HCEC 1CT (cell line): ENCODE data around the gene ADAM19.
A peak's percentile ranks its signal among the peaks of the same experiment; 100 is the strongest.

Experiments
- DNase-seq: peaks from one replicate; pipeline ENCODE4 v3.0.0-alpha.2; 2017

ADAM19 gene

DNA sequence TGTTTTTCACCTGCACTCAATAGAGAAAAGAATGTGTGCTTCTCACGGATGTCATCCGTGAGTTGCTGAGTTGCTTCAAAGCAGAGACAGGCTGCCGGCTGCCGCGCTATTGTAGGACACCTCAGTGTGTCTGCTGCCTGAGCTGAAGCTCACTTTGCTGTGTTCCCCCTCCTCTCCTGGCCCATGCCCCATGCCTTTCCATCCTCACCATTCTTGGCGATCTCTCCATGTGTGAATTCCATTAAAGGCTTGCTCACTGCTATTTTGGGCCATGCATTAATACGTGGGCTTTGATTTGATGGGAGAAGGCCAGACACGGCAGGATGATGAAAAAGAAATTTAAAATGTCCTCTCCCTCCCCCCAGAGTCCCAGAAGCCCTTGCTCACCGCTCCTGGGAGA, 14.5 kb downstream of the ADAM19 start:
- no peak for DNase-seq

DNA sequence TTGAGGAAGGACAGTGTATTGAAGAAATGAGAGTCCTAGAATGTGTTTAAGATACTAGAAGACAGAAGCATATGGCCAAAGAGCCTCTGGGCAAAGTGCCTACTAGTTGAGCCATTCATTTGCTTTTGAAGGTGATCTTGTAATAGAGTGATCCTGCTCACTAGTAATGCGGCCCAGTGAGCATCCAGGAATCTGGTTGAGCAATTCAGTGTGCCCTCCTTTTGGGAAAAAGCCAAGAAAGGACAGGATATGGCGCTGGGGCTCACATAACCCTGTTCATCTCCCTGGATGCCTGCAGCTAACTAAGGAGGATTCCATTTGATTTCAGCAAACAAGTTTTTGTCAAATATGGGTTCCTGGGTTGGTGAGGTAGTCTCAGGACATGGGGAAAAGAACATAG, 16.3 kb downstream of the ADAM19 start:
- DNase-seq: peak; percentile 87

DNA sequence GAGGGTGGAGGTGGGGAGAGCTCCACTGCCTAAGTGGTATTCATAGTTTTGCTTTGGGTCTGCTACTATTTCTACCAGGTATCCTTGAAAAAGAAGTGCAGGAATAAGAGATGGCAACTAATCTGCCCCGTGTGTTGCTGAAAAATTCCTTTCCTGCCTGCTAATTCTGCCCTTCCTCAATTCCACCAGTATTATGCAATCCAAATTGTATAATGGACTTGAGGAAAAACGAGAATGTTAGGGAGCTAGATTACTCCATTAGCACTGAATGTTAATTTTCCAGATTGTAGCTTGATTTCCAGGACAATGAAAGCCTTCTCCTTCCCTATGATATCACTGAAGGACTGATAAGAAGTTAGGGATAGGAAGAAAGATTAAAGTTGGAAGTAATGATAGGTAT, 16.9 kb downstream of the ADAM19 start:
- DNase-seq: peak; percentile 55

DNA sequence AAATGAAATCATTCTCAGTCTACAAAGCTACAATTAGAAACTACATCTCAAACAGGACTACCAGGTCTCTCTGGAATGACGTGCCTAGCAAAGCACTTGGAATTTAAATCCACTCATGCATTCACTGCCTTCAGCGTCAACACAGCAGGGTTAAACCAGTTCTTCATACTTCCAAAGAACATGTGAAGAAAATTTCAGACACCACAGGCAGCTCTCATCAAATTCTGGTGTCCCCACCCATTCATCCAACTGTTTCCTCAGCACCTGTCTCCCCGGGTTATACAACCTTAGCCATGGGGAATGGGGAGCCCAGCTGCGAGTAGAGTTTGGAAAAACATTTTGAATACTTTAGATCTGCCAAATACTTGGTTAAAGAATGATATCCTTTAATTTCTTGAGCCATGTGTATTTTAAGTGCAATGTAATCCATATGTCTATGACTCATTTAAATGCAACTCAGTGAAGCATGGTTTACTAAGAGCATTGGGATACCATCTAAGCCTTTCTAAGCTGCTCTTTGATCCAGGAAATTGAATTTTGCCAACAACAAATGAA, 17.5 kb downstream of the ADAM19 start:
- DNase-seq: peak; percentile 94

DNA sequence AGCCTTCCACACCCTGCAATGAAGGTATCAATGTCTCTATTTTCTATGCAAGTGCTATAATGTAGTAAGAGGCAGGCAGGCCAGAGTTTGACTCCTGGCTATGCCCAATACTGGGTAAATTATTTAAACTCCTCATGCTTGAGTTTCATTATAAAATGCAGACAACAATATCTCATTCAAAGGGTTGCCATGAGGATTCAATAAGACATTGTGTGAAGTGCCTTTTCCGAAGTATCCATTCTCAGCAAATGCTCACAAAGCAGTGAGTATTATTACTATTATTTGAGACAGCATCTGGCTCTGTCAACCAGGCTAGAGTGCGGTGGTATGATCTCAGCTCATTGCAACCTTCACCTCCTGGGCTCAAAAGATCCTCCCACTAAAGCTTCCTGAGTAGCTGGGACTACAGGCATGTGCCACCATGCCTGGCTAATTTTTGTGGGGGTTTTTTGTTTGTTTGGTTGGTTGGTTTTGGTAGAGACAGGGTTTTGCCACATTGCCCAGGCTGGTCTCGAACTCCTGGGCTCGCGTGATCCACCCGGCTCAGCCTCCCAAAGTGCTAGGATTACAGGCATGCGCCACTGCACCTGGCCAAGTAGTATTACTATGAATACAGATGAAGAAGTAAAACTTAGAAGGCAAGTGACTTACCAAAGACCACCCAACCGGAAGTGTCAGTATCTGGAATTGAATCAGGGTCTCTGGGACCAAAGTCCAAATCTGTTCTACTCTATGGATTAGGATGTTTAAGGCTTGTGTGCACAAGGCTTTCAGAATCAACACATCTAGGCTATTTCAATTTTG, 18.8 kb downstream of the ADAM19 start:
- DNase-seq: no peak

DNA sequence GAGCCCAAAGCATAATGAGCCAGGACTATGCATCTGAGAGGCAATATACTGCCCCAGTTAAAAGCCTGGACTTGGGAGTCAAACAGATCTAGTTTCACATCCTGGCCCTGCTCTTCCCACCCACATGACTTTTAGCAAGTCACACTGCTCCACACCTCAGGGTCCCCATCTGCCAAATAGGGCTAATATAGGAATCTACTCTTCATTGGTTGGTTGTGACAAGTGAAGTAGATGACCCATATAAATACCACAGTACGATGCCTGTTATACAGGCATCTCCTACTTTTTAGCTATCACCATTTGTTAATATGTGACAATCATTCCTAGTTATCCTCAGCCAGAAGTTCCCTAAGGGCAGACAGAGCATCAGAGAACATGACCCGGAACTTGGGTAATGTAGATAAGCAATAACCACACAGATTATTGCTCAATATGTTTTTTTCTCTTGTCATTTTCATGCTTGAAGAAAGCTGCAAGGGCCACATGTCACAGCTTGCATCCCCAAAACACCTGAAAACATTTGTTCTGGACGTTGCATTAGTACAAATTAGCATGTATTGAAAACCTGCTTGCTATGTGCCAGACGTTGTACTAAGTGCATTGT, 20.4 kb downstream of the ADAM19 start:
- DNase-seq: no peak

DNA sequence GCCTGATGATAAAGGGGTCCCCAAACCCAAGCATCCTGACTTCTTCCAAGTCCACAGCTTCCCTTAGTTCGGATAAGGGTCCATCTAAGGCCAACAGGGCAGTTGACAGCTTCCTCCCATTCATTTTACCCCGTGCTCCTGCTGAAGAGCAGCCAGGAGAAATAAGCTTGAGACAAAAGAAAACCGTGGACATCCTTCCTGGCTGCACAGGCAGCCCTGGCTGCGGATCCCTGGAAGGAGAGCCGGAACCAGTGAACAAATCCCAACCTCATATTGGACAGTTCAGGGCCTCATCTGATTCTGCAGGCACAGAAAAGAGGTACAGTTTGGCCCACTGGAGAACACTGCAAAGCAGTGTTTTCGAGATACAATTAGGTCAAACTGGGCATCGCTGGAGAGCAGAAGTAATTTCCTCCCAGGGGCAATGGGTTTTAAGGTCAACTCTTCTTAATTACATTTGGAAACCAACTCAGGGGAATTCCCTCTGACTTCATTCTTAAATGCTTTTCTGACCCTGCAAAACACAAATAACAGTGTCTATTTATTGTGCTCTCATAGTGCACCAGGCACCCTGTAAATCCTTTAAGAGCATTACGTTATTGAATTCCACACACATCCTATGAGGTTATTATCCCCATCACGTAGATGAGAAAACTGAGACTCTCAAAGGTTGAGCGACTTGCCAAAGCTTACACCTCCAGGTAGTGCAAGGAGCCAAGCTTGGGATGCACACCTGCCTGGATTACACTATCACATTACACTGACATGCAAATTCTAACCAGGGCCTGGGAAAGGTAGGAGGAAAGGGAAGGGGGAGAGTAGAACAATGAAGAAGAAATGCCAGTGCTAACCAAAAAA, 21.2 kb downstream of the ADAM19 start:
- no peak for DNase-seq

DNA sequence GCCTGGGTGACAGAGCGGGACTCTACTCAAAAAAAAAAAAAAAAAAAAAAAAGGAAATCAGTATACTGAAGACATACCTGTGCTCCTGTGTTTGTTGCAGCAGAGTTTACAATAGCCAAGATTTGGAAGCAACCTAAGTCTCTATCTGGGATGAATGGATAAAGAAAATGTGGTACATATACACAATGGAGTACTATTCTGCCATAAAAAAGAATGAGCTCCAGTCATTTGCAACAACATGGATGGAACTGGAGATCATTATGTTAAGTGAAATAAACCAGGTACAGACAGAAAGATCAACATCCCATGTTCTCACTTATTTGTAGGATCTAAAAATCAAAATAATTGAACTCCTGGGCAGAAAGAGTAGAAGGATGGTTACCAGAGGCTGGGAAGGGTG, 22.9 kb downstream of the ADAM19 start:
- no peak for DNase-seq

DNA sequence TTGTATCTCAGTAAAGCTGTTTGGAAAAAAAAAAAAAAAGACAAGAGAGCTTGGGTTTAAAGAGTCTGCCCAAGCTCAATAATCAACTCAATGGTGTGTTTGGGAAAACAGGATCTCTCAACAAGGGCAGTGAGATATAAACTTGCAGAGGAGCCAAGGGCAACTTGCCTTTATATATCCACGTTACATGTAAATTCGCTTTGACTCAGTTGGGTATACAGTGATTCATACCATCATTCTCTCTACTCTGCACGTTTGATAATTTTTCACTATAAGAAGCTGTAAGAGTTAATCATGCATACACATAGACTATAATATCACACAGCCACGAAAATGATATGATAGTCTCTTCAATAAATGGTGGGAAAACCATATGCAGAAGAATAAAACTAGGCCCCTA, 24.9 kb downstream of the ADAM19 start:
- no peak for DNase-seq

DNA sequence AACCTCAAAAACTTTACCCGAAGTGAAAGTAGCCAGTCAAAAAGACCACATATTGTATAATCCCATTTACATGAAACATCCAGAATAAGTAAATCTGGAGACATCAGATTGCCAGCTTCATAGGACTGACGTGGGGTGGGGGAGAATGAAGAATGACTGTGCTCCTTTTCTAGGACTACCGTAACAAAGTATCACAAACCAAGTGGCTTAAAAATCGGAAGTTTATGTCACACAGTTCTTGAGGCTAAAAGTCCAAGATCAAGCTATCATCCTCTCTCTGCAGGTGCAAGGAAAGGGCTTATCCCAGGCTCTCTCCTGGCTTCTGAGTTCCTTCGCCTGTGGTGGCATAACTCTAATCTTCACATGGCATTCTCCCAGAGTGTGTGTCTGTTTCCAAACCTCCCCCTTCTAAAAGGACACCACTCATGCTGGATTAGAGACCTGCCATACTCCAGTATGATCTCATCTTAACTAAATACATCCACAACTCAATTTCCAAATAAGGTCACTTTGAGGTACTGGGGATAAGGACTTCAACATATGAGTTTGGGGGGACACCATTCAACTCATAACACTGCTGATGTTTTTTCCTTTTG, 25.5 kb downstream of the ADAM19 start:
- peak; percentile 76 for DNase-seq

DNA sequence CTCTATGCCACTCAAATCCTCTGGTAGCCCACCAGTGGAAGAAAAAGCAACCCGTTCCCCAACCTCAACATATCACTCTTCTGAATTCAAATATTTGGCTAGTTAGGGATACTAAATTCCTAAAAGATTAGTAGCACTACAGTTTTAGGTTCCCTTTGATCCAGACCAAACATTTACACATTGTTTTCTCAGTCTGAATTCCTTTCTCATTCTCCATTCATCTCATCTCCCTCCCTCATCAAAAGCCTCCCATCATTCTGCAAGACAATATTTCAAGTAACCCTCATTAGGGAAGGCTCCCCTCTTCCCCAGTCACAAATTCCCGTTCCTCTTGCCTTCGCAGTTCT, 26.3 kb downstream of the ADAM19 start:
- DNase-seq: peak; percentile 76

DNA sequence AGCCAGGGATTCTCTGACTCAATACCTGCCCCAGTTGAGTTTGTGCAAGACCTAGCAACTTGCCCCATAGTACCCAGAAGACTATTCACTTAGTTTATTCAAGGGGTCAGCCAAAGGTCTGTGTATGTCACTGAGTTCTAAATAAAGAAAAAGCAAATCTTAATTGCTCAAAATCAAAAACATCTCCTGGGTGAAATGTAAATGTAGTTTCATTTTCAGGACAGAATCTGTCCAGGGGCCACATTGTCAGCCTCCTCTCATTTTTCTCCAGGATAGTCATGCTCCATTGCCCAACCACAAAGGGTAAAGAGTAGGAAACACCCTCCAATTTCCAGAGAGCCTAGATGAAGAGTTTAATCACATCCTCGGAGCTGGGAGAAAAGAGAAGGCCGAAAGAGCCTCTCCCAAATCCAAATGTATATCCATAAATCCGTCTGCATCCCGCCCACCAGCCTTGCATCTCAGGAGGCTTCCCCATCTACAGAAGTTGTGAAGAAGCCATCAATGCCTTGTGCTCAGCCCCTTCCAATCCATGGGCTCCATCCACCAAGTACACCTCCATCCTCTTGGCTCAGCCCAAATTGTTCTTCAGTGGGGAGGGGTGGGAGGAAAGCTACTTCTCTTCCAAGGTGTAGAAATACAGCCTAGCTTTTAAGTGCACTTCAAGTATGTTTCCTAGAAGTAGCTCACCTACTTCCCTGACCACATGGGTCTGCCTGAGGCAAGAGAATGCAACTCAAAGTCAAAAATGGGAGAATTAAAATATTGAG, 26.9 kb downstream of the ADAM19 start:
- peak; percentile 91 for DNase-seq

DNA sequence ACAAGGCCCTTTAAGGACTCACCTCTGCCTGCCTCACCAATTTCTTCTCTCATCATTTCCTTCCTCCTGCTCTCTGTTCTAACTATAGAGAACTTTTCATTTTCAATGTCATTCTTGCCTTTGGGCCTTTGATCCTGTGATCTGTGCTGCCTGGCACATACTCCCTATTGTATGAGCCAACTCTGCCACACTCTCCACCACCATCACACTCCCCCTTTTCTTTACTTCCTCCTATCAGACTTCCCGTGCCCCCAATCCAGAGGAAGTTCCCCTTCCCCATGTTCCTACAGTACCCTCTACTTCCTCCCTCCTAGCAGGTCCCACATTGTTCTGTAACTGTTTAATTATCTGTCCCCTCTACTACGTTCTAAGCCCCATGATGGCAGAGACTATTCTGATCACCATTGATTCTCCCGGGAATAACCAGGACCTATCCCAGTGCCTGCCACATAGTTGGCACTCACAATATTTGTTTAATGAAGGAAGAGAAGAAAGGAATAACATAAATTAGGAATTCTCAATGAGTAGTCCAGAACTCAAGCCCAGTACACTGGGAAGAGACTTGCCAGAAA, 27.5 kb downstream of the ADAM19 start:
- no peak for DNase-seq

DNA sequence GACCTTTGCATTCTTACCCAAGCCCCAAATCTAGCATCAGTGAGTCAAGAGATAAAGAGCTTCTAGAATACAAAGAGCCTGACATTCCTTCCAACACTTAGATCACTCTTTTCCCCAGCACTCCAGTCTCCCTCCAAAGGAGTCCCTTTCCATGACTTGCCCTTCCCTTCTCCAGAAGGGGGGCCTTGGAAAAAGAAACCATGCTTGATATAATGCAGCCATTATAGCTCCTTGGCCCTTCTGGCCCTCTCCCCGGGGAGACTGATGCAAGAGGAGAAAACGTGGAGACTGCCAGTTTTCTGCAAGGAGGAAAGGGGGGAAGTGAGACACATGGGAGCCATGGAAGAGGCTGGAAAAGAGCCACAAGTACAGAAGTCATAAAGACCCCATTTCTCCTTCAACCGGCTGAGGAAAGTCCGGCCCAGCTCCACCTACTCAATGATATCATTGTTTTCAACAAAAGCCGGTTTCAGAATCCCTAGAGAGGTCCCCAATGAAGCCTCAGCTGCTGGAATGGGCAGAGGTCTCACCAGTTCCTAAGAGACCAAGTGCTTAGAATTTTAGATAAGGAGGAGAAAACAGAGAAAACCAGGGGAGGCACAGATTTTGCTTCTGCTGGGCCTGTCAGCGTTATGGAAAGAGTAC, 29.0 kb downstream of the ADAM19 start:
- DNase-seq: no peak

DNA sequence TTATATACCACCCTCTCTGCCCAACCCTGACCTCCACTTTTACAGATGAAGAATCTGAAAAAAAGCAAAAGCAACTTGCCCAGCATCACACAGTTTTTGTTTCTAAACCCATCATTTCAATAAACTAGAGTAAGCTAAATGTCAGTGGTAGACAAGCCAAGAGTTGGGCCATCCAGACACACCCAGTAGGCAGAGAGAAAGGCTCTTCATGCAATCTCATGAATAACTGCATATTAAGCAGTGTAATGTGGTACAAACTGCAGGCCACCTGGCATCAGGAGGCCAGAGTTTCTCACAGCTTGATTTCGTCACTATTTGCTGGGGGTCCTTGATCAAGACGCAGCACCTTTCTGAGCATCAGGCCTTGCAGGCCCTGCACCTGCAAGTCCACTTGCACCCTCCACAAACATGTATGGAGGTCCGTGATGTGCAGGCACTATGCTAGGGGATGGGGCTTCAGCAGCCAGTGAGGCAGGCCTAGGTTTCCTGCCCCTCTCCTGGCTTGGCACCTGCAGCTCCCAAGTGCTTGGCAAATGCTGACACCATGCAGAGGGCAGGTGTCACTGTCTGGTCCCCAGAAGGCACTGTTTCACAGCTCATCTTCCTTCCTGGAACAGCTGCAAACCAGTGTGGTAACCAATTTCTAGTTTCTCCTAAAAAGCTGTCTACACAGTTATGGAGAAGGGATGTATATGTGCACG, 29.8 kb downstream of the ADAM19 start:
- no peak for DNase-seq

DNA sequence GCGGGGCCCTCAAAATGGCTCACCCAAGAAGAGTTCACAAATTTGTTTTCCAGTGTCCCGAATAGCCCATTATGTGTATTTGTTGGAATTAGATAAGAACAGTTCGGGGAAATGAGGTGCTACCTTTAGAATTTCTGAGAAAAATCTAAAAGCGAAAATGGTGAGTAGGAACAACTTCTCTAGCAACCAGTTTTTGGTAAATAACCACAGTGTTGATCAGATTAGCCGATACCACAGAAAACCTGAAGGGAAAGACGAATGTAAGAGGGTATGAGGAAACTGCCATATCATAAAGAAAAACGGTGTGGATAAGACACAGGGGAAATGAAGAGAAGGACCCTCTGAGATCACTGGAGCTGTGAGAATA, 31.0 kb downstream of the ADAM19 start:
- DNase-seq: no peak

DNA sequence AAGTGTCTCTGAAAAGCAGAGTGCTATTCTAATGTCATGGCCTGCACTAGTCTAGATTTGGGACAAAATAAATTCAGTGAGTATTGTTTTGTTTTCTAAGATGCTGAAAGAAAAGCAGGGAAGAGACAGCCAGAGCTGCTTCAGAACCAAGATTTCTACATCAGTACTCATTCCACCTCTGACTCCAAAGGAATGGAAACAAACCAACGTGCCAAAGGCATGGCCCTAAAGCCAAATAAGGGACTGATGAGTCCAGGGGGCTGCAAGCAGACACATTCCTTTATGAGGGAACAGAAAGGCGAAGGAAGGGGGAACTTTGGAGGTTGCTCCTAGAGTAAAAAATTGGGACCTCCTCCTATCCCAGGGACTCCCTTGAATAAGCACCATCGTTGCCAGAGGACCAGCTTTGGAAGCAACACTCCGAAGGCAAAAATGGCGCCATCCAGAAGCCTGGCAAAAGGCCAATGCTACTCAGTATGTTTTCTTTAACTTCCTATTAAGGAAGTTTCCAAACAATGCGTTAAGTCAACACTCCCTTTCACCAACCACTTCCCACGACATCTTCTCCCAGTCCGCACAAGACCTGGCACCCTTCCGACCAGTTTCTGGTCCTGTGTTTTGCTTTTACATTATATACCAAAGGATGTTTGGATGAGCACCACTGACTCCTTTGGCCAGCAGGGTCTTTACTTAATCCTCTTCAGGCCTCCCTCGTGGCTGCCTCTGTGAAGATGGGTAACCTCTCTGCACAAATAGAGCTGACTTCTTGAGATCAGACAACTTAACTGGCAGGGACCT, 31.6 kb downstream of the ADAM19 start:
- DNase-seq: peak; percentile 46

DNA sequence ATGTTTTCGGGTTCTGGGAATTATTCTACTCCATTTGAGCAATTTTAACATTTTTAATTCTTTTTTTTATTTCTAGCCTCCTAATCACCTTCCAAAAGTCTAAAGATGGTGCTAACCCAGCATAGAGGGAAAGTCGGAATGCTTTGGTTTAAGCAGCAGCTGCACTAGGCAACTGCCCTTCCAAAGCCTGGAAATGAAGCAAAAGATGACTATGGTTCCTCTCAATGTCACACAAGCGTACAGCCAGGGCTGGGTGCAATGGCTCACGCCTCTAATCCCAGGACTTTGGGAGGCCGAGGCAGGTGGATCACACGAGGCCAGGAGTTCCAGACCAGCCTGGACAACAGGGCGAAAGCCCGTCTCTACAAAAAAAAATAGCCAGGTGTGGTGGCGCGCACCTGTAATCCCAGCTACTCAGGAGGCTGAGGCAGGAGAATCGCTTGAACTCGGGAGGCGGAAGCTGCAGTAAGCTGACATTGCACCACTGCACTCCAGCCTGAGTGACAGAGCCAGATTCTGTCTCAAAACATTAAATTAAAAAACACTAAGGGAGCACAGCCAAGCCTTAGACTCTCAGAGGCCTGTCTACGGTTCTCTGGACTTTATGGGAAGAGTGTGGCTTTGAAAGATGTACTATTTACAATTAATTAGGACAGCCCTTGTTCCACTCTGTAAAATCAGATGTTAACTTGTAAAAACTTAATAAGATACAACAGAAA, 33.1 kb downstream of the ADAM19 start:
- DNase-seq: no peak

DNA sequence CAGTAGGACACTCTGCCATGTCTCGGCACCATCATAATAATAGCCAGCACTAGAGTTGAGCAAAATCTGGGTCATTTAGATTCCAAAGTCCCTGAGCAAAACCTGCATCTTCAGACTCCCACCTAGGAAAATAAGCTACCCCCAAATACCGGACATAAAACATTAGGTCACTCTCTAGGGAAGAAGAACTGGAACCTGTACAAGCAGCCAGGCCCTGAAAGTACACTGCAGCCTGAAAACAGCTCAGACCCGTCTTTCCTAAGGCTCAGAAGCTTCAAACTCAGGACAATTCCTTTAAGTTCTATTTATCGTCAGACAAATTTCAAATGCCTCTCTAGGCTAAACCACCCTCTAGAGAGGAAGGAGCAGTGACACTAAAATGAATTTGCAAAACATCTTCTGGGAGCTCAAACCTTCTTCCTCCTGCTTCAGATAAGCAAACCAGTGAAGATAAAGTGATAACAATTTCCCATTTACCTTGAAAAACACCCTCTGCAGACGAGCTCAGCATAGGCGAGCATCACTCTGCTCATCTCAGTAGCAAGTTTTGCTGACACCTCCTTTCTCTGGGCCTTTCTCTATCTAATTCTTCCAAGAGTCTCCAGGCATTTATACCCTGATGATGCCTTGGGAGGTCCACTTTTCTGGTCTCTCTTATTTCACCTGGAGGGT, 34.0 kb downstream of the ADAM19 start:
- no peak for DNase-seq
